GM19397 (cell line): ENCODE data around the gene ARHGAP44.

Experiments used
- ATAC-seq: cut with Tn5 transposase; IDR thresholded peaks from one replicate; pipeline ENCODE4 v1.9.1; 2021; ENCODE audit warnings: mild to moderate bottlenecking, moderate library complexity; ENCODE audit not compliant: unreplicated experiment

The ARHGAP44 gene

GRCh38 chr17:12896180-12896785 is 107.0 kb downstream of the ARHGAP44 start:
- no peak for ATAC-seq

- ATAC-seq, result no peak
Observed at GRCh38 chr17:12898110-12898509, 108.8 kb downstream of the ARHGAP44 start.

DNA sequence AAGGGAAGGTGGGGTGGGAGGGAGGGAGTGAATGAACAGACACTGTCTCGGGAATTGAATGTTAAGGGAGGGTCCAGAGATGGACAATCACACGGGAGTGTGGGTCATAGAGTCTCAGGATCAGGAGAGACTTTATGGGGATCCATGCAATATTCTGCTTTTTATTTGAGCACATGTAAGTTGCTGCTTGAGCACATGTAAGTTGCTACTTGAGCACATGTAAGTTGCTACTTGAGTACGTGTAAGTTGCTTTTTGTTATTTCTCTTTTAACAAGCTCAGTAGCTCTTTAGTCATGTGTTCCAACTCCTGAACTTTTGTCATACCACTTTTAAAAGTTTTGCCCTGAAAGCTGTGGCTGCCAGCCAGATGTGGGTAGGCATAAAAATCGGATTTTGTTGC is 110.3 kb downstream of the ARHGAP44 start:
- no peak for ATAC-seq

GRCh38 chr17:12900474-12900873 is 111.2 kb downstream of the ARHGAP44 start:
- ATAC-seq, result no peak

GRCh38 chr17:12902046-12902445 is 112.7 kb downstream of the ARHGAP44 start:
- no peak for ATAC-seq

DNA sequence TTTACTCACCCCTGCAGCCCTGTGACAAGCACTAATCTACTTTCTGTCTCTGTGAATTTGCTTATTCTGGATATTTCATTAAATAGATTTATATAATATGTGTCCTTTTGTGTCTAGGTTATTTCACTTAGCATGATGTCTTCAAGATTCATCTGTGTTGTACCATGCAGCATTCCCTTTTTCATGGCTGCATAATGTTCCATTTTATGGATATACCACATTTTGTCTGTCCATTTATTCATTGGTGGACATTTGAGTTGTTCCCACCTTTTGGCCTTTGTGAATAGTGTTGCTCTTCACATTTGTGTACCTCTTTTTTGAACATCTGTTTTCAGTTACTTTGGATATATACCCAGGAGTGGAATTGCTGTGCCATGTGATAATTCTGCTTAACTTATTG is 118.2 kb downstream of the ARHGAP44 start:
- no peak for ATAC-seq

GRCh38 chr17:12909046-12909445 is 119.7 kb downstream of the ARHGAP44 start:
- no peak for ATAC-seq

- ATAC-seq, result no peak
Observed at GRCh38 chr17:12909511-12909910, 120.2 kb downstream of the ARHGAP44 start.

GRCh38 chr17:12911239-12911638 is 121.9 kb downstream of the ARHGAP44 start:
- no peak for ATAC-seq

- no peak for ATAC-seq
Observed at GRCh38 chr17:12917399-12917798, 128.1 kb downstream of the ARHGAP44 start.

DNA sequence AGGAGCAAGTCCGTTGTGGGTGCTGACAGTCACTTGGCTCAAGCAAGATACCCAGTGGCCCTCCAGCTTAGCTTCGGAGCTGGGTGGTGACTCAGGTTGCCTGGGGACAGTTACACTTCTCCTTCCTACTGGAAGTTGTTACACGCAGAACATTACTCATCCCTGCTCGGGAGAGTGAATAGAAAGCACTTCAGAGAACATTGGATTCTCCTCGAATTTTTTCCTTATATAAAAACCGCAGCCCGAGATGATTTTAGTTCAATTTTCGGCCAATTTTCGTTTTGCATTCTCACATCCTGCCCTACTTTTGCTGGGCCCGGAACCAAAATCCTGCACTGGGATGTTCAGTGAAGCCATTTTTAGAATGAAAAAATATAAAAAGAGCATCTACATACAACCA is 128.8 kb downstream of the ARHGAP44 start:
- no peak for ATAC-seq

GRCh38 chr17:12922120-12922519 is 132.8 kb downstream of the ARHGAP44 start:
- no peak for ATAC-seq

GRCh38 chr17:12924614-12925013 is 135.3 kb downstream of the ARHGAP44 start:
- no peak for ATAC-seq

DNA sequence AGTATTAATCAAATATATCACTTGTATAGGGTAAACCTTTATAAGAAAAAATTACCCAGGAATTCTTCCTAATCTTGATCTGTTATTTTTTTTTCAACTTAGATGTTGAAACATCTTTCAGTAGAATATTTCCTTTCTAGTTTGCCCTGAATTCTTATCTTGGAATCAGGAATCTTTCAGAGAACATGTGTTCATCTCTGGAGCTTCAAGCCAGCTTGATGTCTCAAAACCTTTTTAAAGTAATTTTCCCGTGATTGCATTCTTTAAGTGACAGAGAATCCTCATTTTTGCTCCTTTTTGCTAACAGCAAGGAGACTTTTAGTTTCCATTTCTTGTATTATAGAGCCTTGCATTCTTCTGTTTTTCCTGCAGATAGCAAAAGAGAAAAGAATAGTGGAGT is 137.7 kb downstream of the ARHGAP44 start:
- ATAC-seq, result no peak

DNA sequence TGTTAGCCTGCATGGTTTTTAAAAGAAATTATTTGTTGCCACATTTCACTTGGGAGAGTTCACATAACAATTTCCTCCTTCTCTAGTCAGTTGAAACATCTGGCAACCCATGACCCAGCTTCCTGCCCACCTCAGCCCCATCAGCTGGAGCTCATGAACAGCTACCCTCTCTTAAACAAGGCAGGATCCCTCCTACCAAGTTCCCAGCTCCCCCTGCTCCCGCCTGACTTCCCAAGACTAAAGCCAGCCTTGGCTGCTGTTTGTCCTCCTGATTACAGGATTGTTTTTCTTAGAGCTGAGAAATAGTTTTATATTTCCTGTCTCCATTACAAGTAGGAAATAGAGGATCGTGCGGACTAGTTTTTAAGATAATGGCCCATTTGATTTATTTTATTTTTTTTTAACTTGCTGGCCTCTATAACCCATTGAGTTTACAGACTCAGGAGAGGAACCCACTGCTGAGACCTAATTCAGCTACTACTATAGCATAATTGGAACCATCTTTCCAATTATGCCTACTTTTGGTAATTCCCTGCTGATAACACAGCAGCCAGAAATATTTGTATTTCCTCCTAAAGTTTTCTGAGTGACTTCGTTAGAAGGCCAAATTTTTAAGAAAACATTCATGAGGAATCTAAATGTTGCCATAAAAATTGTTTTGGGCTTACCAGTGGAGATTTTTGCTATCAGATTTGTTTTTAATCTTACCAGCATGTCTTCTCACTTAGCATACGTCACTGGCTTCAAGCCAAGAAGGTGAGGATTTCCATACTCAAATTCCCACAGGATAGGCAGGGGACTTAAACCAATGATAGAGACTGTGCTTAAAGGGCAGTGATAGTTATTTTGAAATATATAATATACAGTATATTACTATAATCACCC is 138.5 kb downstream of the ARHGAP44 start:
- ATAC-seq, result no peak

DNA sequence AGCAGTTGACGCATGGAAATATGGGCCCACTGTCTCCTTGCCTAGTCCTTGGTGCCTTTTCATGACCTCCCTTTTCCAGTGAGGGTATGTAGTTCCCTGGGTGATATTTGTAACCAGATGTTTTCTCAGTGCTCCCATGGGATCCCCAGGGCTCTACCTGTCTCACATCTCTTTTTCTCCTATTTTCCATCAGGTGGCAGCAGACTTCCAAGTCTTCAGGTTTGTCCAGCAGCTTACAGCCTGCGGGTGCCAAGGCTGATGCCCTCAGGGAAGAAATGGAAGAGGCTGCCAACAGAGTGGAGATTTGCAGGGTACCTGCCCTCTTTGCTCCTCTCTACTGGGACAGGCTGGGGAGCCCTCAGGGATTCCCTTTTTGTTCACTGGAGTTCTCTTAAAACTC is 139.4 kb downstream of the ARHGAP44 start:
- ATAC-seq, result no peak

DNA sequence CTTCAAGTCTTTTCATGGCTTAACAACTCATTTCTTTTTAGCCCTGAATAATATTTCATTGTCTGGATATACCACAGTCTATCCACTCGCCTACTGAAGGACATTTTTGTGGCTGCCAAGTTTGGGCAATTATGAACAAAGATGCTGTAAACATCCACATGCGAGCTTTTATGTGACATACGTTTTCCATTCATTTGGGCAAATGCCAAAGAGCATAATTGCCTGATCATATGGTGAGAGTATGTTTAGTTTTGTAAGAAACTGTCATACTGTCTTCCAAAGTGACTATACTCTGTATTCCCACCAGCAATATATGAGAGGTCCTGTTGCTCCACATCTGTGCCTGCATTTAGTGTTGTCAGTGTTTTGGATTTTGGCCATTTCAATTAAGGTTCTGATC is 147.2 kb downstream of the ARHGAP44 start:
- no peak for ATAC-seq

DNA sequence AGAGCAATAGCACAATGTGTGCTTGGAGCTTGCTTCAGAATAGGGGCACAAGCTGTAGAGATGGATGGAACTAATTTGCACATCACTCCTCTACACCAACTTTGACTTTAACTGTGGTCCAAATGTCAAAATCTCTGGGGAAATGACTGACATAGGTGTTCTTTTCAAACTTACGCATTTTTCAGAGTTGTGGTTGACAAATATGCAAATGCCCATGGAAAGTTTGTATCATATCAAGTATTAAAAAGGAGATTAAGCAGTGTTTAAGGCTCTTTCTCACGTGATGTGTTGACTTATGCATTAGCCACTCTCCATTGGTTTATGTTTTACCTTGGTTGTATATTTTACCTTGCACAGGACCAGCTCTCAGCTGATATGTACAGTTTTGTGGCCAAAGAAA is 151.4 kb downstream of the ARHGAP44 start:
- no peak for ATAC-seq

GRCh38 chr17:12947047-12947446 is 157.7 kb downstream of the ARHGAP44 start:
- ATAC-seq, result no peak

DNA sequence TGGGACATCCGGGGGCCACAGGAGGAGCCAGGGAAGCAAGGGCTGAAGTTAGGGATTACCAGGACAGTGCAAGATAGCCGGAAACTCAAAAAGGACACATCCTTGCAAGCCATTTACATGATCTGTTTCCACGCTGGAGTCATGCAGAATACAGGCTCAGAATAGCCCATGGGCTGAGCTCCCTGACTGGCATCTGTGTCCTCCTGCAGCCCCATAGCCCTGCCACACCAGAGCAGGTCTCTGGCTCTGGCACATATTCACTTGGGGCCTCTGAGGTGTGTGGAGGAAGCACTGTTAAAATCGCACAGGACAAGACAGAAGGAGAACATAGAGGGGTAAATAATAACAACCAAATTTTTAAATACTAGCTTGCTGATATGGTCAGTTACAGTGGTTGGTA is 162.7 kb downstream of the ARHGAP44 start:
- ATAC-seq, result no peak

GRCh38 chr17:12953156-12953555 is 163.9 kb downstream of the ARHGAP44 start:
- no peak for ATAC-seq

DNA sequence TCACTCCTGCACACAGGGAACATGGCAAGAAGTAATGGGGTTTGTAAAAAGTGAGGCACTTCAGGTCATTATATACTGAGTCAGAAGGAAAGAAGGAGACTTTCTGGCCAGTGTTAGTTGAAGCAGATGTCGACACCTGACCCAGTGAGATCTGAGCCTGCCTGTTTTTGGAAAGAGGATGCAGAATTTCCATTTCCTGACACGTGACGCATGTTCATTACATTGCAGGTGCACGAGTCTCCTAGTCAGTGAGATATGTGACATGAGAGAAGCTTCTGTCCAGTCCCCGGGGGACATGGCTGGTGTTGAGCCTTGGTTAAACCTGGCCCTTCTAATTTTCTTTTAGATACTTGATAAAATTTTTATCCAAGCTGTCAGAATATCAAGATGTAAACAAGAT is 166.2 kb downstream of the ARHGAP44 start:
- ATAC-seq, result no peak
